ENCODE data around the gene SCYGR2. TPM values are rescaled to one million over a fixed set of nuclear protein-coding genes. Genes with fewer than 3 reads are reported as not detected.

The SCYGR2 gene
- total RNA-seq, 4 donors from 2014 or later: not detected

DNA sequence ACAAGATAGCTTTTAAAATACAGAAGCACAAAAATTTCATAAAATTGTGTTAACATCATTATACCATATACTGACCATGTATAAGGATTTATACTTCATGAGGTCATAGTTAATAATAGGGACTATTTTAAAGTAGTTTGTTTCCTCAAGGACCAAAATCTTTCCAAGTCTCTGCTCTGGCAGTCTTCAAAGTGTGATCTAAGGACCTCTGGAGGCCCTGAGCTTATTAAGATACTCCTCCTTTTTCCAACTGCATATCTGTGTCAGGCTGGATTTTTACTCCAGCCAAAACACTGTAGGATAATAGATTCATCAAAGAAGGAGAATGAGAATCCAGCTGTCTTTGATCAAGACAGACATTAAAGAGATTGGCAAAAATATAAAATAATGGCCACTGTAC, 1.7 kb upstream of the SCYGR2 start:
- ATAC-seq: no peak
- TF ChIP-seq POLR2AphosphoS5 (IDR thresholded peaks at IDR 0.05) (no peak), EP300 (IDR thresholded peaks at IDR 0.05) (no peak), CTCF (IDR thresholded peaks at IDR 0.05) (no peak), POLR2A (IDR thresholded peaks at IDR 0.05) (no peak)
- no peaks in the 10 kb centered on the region for H3K9me3 ChIP-seq

GRCh38 chr2:227597998-227598397, 695 bp upstream of the SCYGR2 start:
- WGBS, 2 donors (ENCODE audit: low coverage in 1 of 2): 69 to 81% methylated on average over 2 to 4 of the region's 4 CpGs
- Histone ChIP-seq H3K27me3 (peaks cover 22% of the 10 kb centered on the region), H3K4me1 (no peaks in the 10 kb centered on the region), H3K9me3 (no peaks in the 10 kb centered on the region), H3K27ac (no peak overlapping the region), H3K4me3 (no peak overlapping the region), H3K36me3 (no peaks in the 10 kb centered on the region)
- no peak for ATAC-seq
- TF ChIP-seq EP300 (IDR thresholded peaks at IDR 0.05): no peak
- TF ChIP-seq POLR2AphosphoS5 (IDR thresholded peaks at IDR 0.05): no peak
- TF ChIP-seq CTCF (IDR thresholded peaks at IDR 0.05): no peak
- TF ChIP-seq POLR2A (IDR thresholded peaks at IDR 0.05): no peak

More for the DNA sequence above, 1.7 kb upstream of the SCYGR2 start:
- Histone ChIP-seq H3K4me3 (no peak overlapping the region), H3K27ac (no peak overlapping the region), H3K27me3 (peaks cover 22% of the 10 kb centered on the region), H3K4me1 (no peaks in the 10 kb centered on the region), H3K36me3 (no peaks in the 10 kb centered on the region)

GRCh38 chr2:227602358-227602757, 3.7 kb downstream of the SCYGR2 start:
- Histone ChIP-seq H3K27ac (no peak overlapping the region), H3K36me3 (no peaks in the 10 kb centered on the region), H3K27me3 (peaks cover 10% of the 10 kb centered on the region), H3K4me3 (no peak overlapping the region), H3K4me1 (no peaks in the 10 kb centered on the region), H3K9me3 (no peaks in the 10 kb centered on the region)
- 64 to 72% methylated on average over 3 of the region's 3 CpGs for WGBS, 2 donors (ENCODE audit: low coverage in 1 of 2)
- no peak for ATAC-seq
- TF ChIP-seq POLR2AphosphoS5 (IDR thresholded peaks at IDR 0.05): no peak
- TF ChIP-seq EP300 (IDR thresholded peaks at IDR 0.05): no peak
- TF ChIP-seq POLR2A (IDR thresholded peaks at IDR 0.05): no peak
- TF ChIP-seq CTCF (IDR thresholded peaks at IDR 0.05): no peak

GRCh38 chr2:227606476-227606875, 7.8 kb downstream of the SCYGR2 start:
- Histone ChIP-seq H3K4me3 (no peak overlapping the region), H3K4me1 (no peaks in the 10 kb centered on the region), H3K9me3 (no peaks in the 10 kb centered on the region), H3K36me3 (no peaks in the 10 kb centered on the region), H3K27ac (no peak overlapping the region), H3K27me3 (no peaks in the 10 kb centered on the region)
- TF ChIP-seq POLR2A (IDR thresholded peaks at IDR 0.05): no peak
- no peak for TF ChIP-seq CTCF (IDR thresholded peaks at IDR 0.05)
- TF ChIP-seq EP300 (IDR thresholded peaks at IDR 0.05): no peak
- TF ChIP-seq POLR2AphosphoS5 (IDR thresholded peaks at IDR 0.05): no peak
- WGBS, 2 donors (ENCODE audit: low coverage in 1 of 2): 44 to 67% methylated on average over 1 of the region's 1 CpG
- no peak for ATAC-seq

DNA sequence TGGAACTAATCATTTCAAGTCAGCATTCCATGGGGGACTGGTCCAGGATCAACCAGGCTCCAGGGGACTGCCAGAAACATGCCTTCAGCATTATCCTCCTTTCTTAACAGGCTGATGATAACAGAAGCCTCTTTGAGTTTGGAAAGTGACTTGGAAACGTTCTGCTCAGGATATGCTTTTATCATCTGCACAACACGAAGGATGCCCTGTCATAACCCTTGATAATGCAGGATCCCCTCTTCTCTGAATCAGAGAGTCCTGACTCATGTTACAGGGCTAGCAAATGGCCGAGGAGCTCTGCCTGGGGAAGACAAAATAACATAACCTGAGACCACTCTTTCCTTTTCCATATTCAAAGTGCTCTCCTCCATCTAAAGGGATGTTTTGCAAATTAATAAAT, 9.2 kb downstream of the SCYGR2 start:
- no peaks in the 10 kb centered on the region for H3K27me3 ChIP-seq
- no peak overlapping the region for H3K27ac ChIP-seq
- H3K36me3 ChIP-seq: no peaks in the 10 kb centered on the region
- no peaks in the 10 kb centered on the region for H3K4me1 ChIP-seq
- no peaks in the 10 kb centered on the region for H3K9me3 ChIP-seq
- no peak overlapping the region for H3K4me3 ChIP-seq
- TF ChIP-seq CTCF (IDR thresholded peaks at IDR 0.05): no peak
- TF ChIP-seq POLR2AphosphoS5 (IDR thresholded peaks at IDR 0.05): no peak
- TF ChIP-seq EP300 (IDR thresholded peaks at IDR 0.05): no peak
- no peak for TF ChIP-seq POLR2A (IDR thresholded peaks at IDR 0.05)
- no peak for ATAC-seq
- WGBS, 2 donors (ENCODE audit: low coverage in 1 of 2): 51% methylated on average over 3 of the region's 3 CpGs; no CpG with 5 or more reads in 1 of the 2 donors

Data from gastroesophageal sphincter (tissue), 4 donors.